Heart left ventricle (tissue), 16 donors: Measurements from ENCODE around the gene AGR3. TPM values are rescaled to one million over a fixed set of nuclear protein-coding genes. Genes with fewer than 3 reads are reported as not detected.
"Not testable (repeated sequence)": the region's sequence is repeated elsewhere in the genome, so short reads cannot be mapped to it uniquely, and the experiment has no call there.

Experiments used
- ATAC-seq, 4 donors: fragments of 200-7000 bp; cut with Tn5 transposase; one replicate each; pipeline ENCODE4 v1.9.1; 2020 to 2022; ENCODE audit warnings: moderate library complexity in 4 of 4, mild to moderate bottlenecking in 3 of 4, moderate number of reproducible peaks in 1 of 4
- DNase-seq, 5 donors: peaks; one replicate each; pipeline ENCODE4 v3.0.0-alpha.2; 2020
- H3K27ac ChIP-seq, 12 donors: fragments of 200-600 bp; sonication (generic) in 4 of 12; one replicate each; pipeline versions ENCODE4 v1.5.0 to v1.8.0; 2016 to 2022; ENCODE audit warnings: mild to moderate bottlenecking in 2 of 12
- H3K27me3 ChIP-seq, 9 donors: fragments of 200-600 bp; sonication (generic) in 2 of 9; one replicate each; pipeline versions ENCODE4 v1.5.1 to v1.8.0; 2016 to 2022; ENCODE audit warnings: mild to moderate bottlenecking in 3 of 9
- H3K36me3 ChIP-seq, 9 donors: fragments of 200-600 bp; sonication (generic) in 2 of 9; one replicate each; pipeline versions ENCODE4 v1.5.0 to v1.8.0; 2018 to 2022; ENCODE audit warnings: mild to moderate bottlenecking in 2 of 9
- H3K4me1 ChIP-seq, 12 donors: fragments of 200-600 bp; sonication (generic) in 4 of 12; one replicate each; pipeline versions ENCODE4 v1.5.0 to v1.8.0; 2016 to 2022; ENCODE audit warnings: mild to moderate bottlenecking in 3 of 12
- H3K4me3 ChIP-seq, 12 donors: fragments of 200-600 bp; sonication (generic) in 4 of 12; one replicate each; pipeline versions ENCODE4 v1.5.0 to v1.8.0; 2017 to 2022; ENCODE audit warnings: mild to moderate bottlenecking in 9 of 12, moderate library complexity in 4 of 12
- H3K9me3 ChIP-seq, 12 donors: fragments of 200-600 bp; sonication (generic) in 4 of 12; one replicate each; pipeline versions ENCODE4 v1.5.0 to v1.8.0; 2016 to 2022; ENCODE audit warnings: mild to moderate bottlenecking in 1 of 12
- POLR2A ChIP-seq, 2 donors: fragments of 450-650 bp; IDR thresholded peaks; one replicate each; pipeline ENCODE4 v1.6.1; 2017; ENCODE audit warnings: antibody characterized with exemption in 2 of 2, mild to moderate bottlenecking in 2 of 2, moderate library complexity in 2 of 2
- WGBS, 4 donors: extraction: QIAGEN DNeasy Blood & Tissue Kit in 2 of 4; methylation state at CpG; one replicate each; pipeline versions ENCODE4 v1.1.5 to v1.1.7; 2013 to 2018; 5-methylcytosine and 5-hydroxymethylcytosine counted together
- intact Hi-C, 10 donors: fragments of 100-400 bp; cut with DNase I; formaldehyde crosslinking; loops; one replicate each; pipeline versions ENCODE4 v1.11.1 to v1.14.2; 2022
- polyA plus RNA-seq, 2 donors: library from polyadenylated mRNA; stranded (reverse); fragments of 200-250 nt; gene quantifications; one replicate each; pipeline ENCODE4 v1.2.3, GENCODE V29; 2013
- total RNA-seq, 9 donors: library from RNA; depleted of rRNA in 2 of 9; stranded (reverse); fragments of >200 nt in 2 of 9; fragmentation: NEBNext Ultra II Directional in 3 of 9; extraction: Animal tissue kit (Norgen Biotek cat#: 25700) in 3 of 9; gene quantifications; one replicate each; pipeline versions ENCODE4 v1.1.0 to v1.2.4, GENCODE V29; 2016 to 2023
- TF ChIP-seq, protein P1 (sequence below), 12 donors: fragments of 200-600 bp; sonication (generic) in 4 of 12; IDR thresholded peaks; one replicate each; pipeline versions ENCODE4 v1.5.0 to v1.8.0; 2018 to 2022; ENCODE audit warnings: antibody characterized with exemption in 12 of 12, mild to moderate bottlenecking in 5 of 12
- donor health status: ischemic (EF 13 %, LVEDD 7.1; RV severe dilation, severe dysfunction).
- donor health status: healthy with polysubstance abuse.
- donor health status: DM: no; HTN: yes; CAD: no.
- donor health status: DM: no; HTN: no; CAD: no.
- donor health status: ischemic (EF 25% LVEDD 6.9; RV normal size, moderate dysfunction).
- donor health status: ischemic (EF 25% LVEDD 5.7; RV mildly dilated, moderate dysfunction).
- donor health status: healthy.
- donor health status: DM: yes; HTN: yes; CAD: no.
- donor health status: ischemic (EF 35%, LVEDD 5.7; RV mildly dilated, moderate dysfunction).
- donor health status: nonischemic (EF 11% LVEDD 7.7; RV severe dilation, severe dysfunction).
- donor health status: DM: yes; HTN: yes; CAD: no.
- donor health status: PGD.
- donor health status: ischemic (EF 29% LVEDD 5.4; RV normal size, mild dysfunction).
- donor health status: nonischemic (EF 23%, LVEDD 6.1; RV moderate dilation, normal function).

Gene AGR3
- total and polyA plus RNA-seq, 11 donors, result not detected

DNA sequence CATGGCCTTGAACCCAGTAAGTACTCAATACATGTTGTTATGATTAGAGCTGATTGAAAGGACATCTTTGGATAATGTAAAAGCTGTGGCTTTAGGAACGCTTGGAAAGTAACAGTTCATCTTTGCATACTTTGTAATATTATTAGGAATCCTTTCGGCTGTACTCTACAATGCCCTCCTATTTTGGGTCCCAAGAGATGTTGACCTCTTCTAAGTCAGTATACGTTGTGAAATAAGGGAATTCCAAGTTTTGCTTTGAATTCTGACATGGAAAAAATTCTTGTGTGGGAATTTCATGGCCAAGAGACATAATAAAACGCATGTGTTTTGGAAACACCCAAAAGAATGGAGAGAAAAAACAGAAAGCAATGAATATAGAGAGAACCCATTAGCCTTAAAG, 7.7 kb downstream of the AGR3 start:
- H3K27ac ChIP-seq, result no peak overlapping the region
- ATAC-seq, result no peak
- DNase-seq, result no peak
- TF ChIP-seq POLR2A (IDR thresholded peaks at IDR 0.05), result no peak
- TF ChIP-seq, protein P1, sequence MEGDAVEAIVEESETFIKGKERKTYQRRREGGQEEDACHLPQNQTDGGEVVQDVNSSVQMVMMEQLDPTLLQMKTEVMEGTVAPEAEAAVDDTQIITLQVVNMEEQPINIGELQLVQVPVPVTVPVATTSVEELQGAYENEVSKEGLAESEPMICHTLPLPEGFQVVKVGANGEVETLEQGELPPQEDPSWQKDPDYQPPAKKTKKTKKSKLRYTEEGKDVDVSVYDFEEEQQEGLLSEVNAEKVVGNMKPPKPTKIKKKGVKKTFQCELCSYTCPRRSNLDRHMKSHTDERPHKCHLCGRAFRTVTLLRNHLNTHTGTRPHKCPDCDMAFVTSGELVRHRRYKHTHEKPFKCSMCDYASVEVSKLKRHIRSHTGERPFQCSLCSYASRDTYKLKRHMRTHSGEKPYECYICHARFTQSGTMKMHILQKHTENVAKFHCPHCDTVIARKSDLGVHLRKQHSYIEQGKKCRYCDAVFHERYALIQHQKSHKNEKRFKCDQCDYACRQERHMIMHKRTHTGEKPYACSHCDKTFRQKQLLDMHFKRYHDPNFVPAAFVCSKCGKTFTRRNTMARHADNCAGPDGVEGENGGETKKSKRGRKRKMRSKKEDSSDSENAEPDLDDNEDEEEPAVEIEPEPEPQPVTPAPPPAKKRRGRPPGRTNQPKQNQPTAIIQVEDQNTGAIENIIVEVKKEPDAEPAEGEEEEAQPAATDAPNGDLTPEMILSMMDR (IDR thresholded peaks at IDR 0.05), result no peak
- H3K4me1 ChIP-seq, result no peaks in the 10 kb centered on the region
- no peaks in the 10 kb centered on the region for H3K36me3 ChIP-seq
- no peaks in the 10 kb centered on the region for H3K27me3 ChIP-seq
- peaks cover 0 to 19% (median 8%) of the 10 kb centered on the region in 12 donors for H3K9me3 ChIP-seq
- WGBS, 4 donors, result 33 to 64% (median 53%) methylated on average over 4 of the region's 4 CpGs
- intact Hi-C loops, result no loop called here
- no peak overlapping the region for H3K4me3 ChIP-seq

DNA sequence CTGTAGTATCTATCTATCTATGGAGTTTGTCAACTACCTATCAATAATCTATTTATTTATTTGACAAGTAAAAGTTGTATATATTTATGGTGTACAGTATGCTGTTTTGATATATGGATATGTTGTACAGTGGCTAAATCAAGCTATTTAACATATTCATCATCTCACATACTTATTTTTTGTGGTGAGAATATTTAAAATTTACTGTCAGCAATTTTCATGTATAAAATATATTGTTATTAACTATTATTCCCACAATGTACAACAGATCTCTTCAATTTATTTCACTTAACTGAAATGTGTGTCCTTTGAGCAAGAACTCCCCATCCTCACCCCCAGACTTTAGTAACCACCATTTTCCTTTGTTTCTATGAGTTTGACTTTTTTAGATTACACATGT, 14.5 kb downstream of the AGR3 start:
- intact Hi-C loops, result no loop called here
- no peak for ATAC-seq
- Histone ChIP-seq H3K36me3 (no peaks in the 10 kb centered on the region), H3K9me3 (peaks cover 0 to 13% (median 6%) of the 10 kb centered on the region in 12 donors), H3K27ac (no peak overlapping the region), H3K27me3 (no peaks in the 10 kb centered on the region), H3K4me3 (no peak overlapping the region), H3K4me1 (no peaks in the 10 kb centered on the region)
- no peak for DNase-seq
- TF ChIP-seq, protein P1 (IDR thresholded peaks at IDR 0.05), result no peak
- TF ChIP-seq POLR2A (IDR thresholded peaks at IDR 0.05), result no peak

GRCh38 chr7:16853189-16853588, 28.6 kb downstream of the AGR3 start:
- intact Hi-C loops, ATAC-seq, H3K4me1 ChIP-seq, DNase-seq, H3K4me3 ChIP-seq, H3K9me3 ChIP-seq, H3K27me3 ChIP-seq, H3K36me3 ChIP-seq, H3K27ac ChIP-seq: not testable (repeated sequence)
- 94 to 97% (median 95%) methylated on average over 11 of the region's 11 CpGs for WGBS, 4 donors

- Histone ChIP-seq H3K27ac (no peak overlapping the region), H3K4me3 (no peak overlapping the region), H3K36me3 (no peaks in the 10 kb centered on the region), H3K4me1 (peaks cover 0 to 5% (median 0%) of the 10 kb centered on the region in 12 donors), H3K27me3 (no peaks in the 10 kb centered on the region), H3K9me3 (no peaks in the 10 kb centered on the region)
- 31 to 56% (median 47%) methylated on average over 2 of the region's 2 CpGs for WGBS, 4 donors
- intact Hi-C loops, result no loop called here
- DNase-seq (no peak), ATAC-seq (no peak)
- TF ChIP-seq, protein P1 (IDR thresholded peaks at IDR 0.05), result no peak
- no peak for TF ChIP-seq POLR2A (IDR thresholded peaks at IDR 0.05)
These were observed 30.0 kb downstream of the AGR3 start for GRCh38 chr7:16851829-16852228.
